Panc1 (cell line): ENCODE results near the gene MAPK8IP3.

Source experiments
- TF ChIP-seq, protein P1 (sequence below): fragments of 450-650 bp; IDR thresholded peaks from 2 replicates; pipeline ENCODE4 v1.5.1; 2017; ENCODE audit warnings: mild to moderate bottlenecking
- TF ChIP-seq, protein P2 (sequence below), 2 experiments: IDR thresholded peaks; 2 replicates each; pipeline ENCODE4 v1.6.1; 2011 to 2012; ENCODE audit warnings: low read depth in 2 of 2, control low read depth in 1 of 2, low read length in 1 of 2, mild to moderate bottlenecking in 1 of 2, moderate library complexity in 1 of 2; ENCODE audit not compliant: insufficient read depth in 1 of 2

DNA sequence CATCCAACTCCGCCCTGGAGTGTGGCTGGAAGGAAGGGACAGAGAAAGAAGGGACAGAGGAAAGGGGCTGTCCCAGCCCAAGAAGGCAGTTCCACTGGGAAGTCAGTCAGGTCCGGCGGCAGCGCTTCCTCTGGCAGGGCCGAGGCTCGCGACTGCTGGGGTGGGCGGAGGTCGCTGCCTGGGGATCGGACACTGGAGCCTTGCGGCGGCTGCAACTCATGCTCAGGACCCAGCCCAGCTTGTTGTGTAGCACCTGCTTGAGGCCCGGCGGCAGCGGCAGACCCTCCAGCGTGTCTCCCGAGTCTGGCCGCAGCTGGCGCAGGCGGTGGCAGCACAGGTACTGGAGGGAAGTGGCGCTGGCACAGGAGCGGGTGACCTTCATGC, 71.0 kb downstream of the MAPK8IP3 start:
- TF ChIP-seq, protein P1, sequence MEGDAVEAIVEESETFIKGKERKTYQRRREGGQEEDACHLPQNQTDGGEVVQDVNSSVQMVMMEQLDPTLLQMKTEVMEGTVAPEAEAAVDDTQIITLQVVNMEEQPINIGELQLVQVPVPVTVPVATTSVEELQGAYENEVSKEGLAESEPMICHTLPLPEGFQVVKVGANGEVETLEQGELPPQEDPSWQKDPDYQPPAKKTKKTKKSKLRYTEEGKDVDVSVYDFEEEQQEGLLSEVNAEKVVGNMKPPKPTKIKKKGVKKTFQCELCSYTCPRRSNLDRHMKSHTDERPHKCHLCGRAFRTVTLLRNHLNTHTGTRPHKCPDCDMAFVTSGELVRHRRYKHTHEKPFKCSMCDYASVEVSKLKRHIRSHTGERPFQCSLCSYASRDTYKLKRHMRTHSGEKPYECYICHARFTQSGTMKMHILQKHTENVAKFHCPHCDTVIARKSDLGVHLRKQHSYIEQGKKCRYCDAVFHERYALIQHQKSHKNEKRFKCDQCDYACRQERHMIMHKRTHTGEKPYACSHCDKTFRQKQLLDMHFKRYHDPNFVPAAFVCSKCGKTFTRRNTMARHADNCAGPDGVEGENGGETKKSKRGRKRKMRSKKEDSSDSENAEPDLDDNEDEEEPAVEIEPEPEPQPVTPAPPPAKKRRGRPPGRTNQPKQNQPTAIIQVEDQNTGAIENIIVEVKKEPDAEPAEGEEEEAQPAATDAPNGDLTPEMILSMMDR: no peak
- TF ChIP-seq, protein P2, sequence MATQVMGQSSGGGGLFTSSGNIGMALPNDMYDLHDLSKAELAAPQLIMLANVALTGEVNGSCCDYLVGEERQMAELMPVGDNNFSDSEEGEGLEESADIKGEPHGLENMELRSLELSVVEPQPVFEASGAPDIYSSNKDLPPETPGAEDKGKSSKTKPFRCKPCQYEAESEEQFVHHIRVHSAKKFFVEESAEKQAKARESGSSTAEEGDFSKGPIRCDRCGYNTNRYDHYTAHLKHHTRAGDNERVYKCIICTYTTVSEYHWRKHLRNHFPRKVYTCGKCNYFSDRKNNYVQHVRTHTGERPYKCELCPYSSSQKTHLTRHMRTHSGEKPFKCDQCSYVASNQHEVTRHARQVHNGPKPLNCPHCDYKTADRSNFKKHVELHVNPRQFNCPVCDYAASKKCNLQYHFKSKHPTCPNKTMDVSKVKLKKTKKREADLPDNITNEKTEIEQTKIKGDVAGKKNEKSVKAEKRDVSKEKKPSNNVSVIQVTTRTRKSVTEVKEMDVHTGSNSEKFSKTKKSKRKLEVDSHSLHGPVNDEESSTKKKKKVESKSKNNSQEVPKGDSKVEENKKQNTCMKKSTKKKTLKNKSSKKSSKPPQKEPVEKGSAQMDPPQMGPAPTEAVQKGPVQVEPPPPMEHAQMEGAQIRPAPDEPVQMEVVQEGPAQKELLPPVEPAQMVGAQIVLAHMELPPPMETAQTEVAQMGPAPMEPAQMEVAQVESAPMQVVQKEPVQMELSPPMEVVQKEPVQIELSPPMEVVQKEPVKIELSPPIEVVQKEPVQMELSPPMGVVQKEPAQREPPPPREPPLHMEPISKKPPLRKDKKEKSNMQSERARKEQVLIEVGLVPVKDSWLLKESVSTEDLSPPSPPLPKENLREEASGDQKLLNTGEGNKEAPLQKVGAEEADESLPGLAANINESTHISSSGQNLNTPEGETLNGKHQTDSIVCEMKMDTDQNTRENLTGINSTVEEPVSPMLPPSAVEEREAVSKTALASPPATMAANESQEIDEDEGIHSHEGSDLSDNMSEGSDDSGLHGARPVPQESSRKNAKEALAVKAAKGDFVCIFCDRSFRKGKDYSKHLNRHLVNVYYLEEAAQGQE (IDR thresholded peaks at IDR 0.05; ENCODE audit: insufficient read depth in 1 of 2, low read depth in 2 of 2, low read length in 1 of 2): no peak
